ENCODE results near the gene GADL1. TPM values are rescaled to one million over a fixed set of nuclear protein-coding genes. Genes with fewer than 3 reads are reported as not detected.

Gene GADL1
- total RNA-seq, 2 donors from 2014 or later, result not detected

GRCh38 chr3:30710017-30710416 lies 184.4 kb downstream of the GADL1 start:
- no peaks in the 10 kb centered on the region for H3K9me3 Mint-ChIP-seq
- no peak for DNase-seq (ENCODE audit: low spot score)
- no peak overlapping the region for H3K4me3 Mint-ChIP-seq

GRCh38 chr3:30708472-30708871 lies 186.0 kb downstream of the GADL1 start:
- Mint-ChIP-seq H3K4me1 (ENCODE audit: low read depth in 2 of 2) (peaks cover 0 to 5% of the 10 kb centered on the region in 2 donors), H3K27ac (no peak overlapping the region), H3K9me3 (no peaks in the 10 kb centered on the region), H3K36me3 (peaks cover 6% of the 10 kb centered on the region), H3K27me3 (no peaks in the 10 kb centered on the region), H3K4me3 (no peak overlapping the region)
- DNase-seq (ENCODE audit: low spot score), result no peak
- no peak for ATAC-seq

More at GRCh38 chr3:30710017-30710416, 184.4 kb downstream of the GADL1 start:
- ATAC-seq, result no peak
- H3K27me3 Mint-ChIP-seq, result no peaks in the 10 kb centered on the region
- H3K36me3 Mint-ChIP-seq, result no peaks in the 10 kb centered on the region
- H3K4me1 Mint-ChIP-seq (ENCODE audit: low read depth in 2 of 2), result peaks cover 0 to 3% of the 10 kb centered on the region in 2 donors
- no peak overlapping the region for H3K27ac Mint-ChIP-seq

GRCh38 chr3:30707825-30708224 lies 186.6 kb downstream of the GADL1 start:
- DNase-seq (ENCODE audit: low spot score) (no peak), ATAC-seq (no peak)
- Mint-ChIP-seq H3K4me3 (no peak overlapping the region), H3K36me3 (peaks cover 6% of the 10 kb centered on the region), H3K9me3 (no peaks in the 10 kb centered on the region), H3K4me1 (ENCODE audit: low read depth in 2 of 2) (peaks cover 0 to 9% of the 10 kb centered on the region in 2 donors), H3K27ac (no peak overlapping the region), H3K27me3 (no peaks in the 10 kb centered on the region)

- Mint-ChIP-seq H3K9me3 (no peaks in the 10 kb centered on the region), H3K4me1 (ENCODE audit: low read depth in 2 of 2) (peaks cover 0 to 18% of the 10 kb centered on the region in 2 donors), H3K27me3 (no peaks in the 10 kb centered on the region), H3K36me3 (peaks cover 6% of the 10 kb centered on the region), H3K4me3 (no peak overlapping the region), H3K27ac (peak overlapping the region in 1 of 2 donors; percentile 11)
- no peak for ATAC-seq
- DNase-seq (ENCODE audit: low spot score), result no peak
Observed at GRCh38 chr3:30704931-30705890, 189.2 kb downstream of the GADL1 start.

- Mint-ChIP-seq H3K27me3 (no peaks in the 10 kb centered on the region), H3K4me1 (ENCODE audit: low read depth in 2 of 2) (peaks cover 0 to 15% of the 10 kb centered on the region in 2 donors), H3K4me3 (no peak overlapping the region), H3K36me3 (peaks cover 6% of the 10 kb centered on the region), H3K9me3 (no peaks in the 10 kb centered on the region), H3K27ac (peak overlapping the region in 1 of 2 donors; percentile 59)
- DNase-seq (ENCODE audit: low spot score), result no peak
- no peak for ATAC-seq
Observed at GRCh38 chr3:30702828-30703397, 191.5 kb downstream of the GADL1 start.

- DNase-seq (ENCODE audit: low spot score), result no peak
- Mint-ChIP-seq H3K27ac (no peak overlapping the region), H3K9me3 (no peaks in the 10 kb centered on the region), H3K4me3 (no peak overlapping the region), H3K36me3 (peaks cover 6% of the 10 kb centered on the region), H3K4me1 (ENCODE audit: low read depth in 2 of 2) (peaks cover 2 to 18% of the 10 kb centered on the region in 2 donors), H3K27me3 (no peaks in the 10 kb centered on the region)
- ATAC-seq, result no peak
Observed at GRCh38 chr3:30702038-30702827, 192.2 kb downstream of the GADL1 start.

GRCh38 chr3:30700702-30701321 lies 193.6 kb downstream of the GADL1 start:
- Mint-ChIP-seq H3K36me3 (peaks cover 9% of the 10 kb centered on the region), H3K27me3 (no peaks in the 10 kb centered on the region), H3K4me3 (no peak overlapping the region), H3K27ac (no peak overlapping the region), H3K4me1 (ENCODE audit: low read depth in 2 of 2) (peaks cover 8 to 23% of the 10 kb centered on the region in 2 donors), H3K9me3 (no peaks in the 10 kb centered on the region)
- no peak for ATAC-seq
- no peak for DNase-seq (ENCODE audit: low spot score)

GRCh38 chr3:30699927-30700326 lies 194.5 kb downstream of the GADL1 start:
- peaks cover 18% of the 10 kb centered on the region for H3K36me3 Mint-ChIP-seq
- no peak overlapping the region for H3K27ac Mint-ChIP-seq
- no peaks in the 10 kb centered on the region for H3K9me3 Mint-ChIP-seq

GRCh38 chr3:30698549-30698948 lies 195.9 kb downstream of the GADL1 start:
- peak overlapping the region in 1 of 2 donors; percentile 61 for H3K27ac Mint-ChIP-seq
- ATAC-seq (no peak), DNase-seq (ENCODE audit: low spot score) (no peak)
- H3K27me3 Mint-ChIP-seq, result no peaks in the 10 kb centered on the region
- H3K9me3 Mint-ChIP-seq, result no peaks in the 10 kb centered on the region
- H3K36me3 Mint-ChIP-seq, result peaks cover 18% of the 10 kb centered on the region
- H3K4me3 Mint-ChIP-seq, result no peak overlapping the region
- peaks cover 19 to 25% of the 10 kb centered on the region in 2 donors for H3K4me1 Mint-ChIP-seq (ENCODE audit: low read depth in 2 of 2)

More at GRCh38 chr3:30699927-30700326, 194.5 kb downstream of the GADL1 start:
- H3K4me3 Mint-ChIP-seq, result no peak overlapping the region
- DNase-seq (ENCODE audit: low spot score) (no peak), ATAC-seq (no peak)
- H3K4me1 Mint-ChIP-seq (ENCODE audit: low read depth in 2 of 2), result peaks cover 13 to 23% of the 10 kb centered on the region in 2 donors
- H3K27me3 Mint-ChIP-seq, result no peaks in the 10 kb centered on the region

- no peak for ATAC-seq
- no peak for DNase-seq (ENCODE audit: low spot score)
- Mint-ChIP-seq H3K27ac (peak overlapping the region; percentile 5 to 61), H3K27me3 (no peaks in the 10 kb centered on the region), H3K36me3 (peaks cover 27% of the 10 kb centered on the region), H3K9me3 (no peaks in the 10 kb centered on the region), H3K4me1 (ENCODE audit: low read depth in 2 of 2) (peaks cover 25 to 32% of the 10 kb centered on the region in 2 donors), H3K4me3 (no peak overlapping the region)
Observed at GRCh38 chr3:30696896-30697295, 197.6 kb downstream of the GADL1 start.

GRCh38 chr3:30696403-30696819 lies 198.1 kb downstream of the GADL1 start:
- Mint-ChIP-seq H3K4me3 (no peak overlapping the region), H3K27me3 (no peaks in the 10 kb centered on the region), H3K36me3 (peaks cover 27% of the 10 kb centered on the region), H3K4me1 (ENCODE audit: low read depth in 2 of 2) (peaks cover 25 to 32% of the 10 kb centered on the region in 2 donors), H3K27ac (peak overlapping the region; percentile 5 to 64), H3K9me3 (no peaks in the 10 kb centered on the region)
- no peak for ATAC-seq
- DNase-seq (ENCODE audit: low spot score), result no peak

- Mint-ChIP-seq H3K27ac (peak overlapping the region; percentile 61 to 64), H3K4me1 (ENCODE audit: low read depth in 2 of 2) (peaks cover 27 to 38% of the 10 kb centered on the region in 2 donors), H3K9me3 (no peaks in the 10 kb centered on the region), H3K27me3 (no peaks in the 10 kb centered on the region), H3K36me3 (peaks cover 32% of the 10 kb centered on the region), H3K4me3 (no peak overlapping the region)
- ATAC-seq (no peak), DNase-seq (ENCODE audit: low spot score) (no peak)
Observed at GRCh38 chr3:30695302-30696061, 199.0 kb downstream of the GADL1 start.
